Kidney (tissue), 14 donors: Measurements from ENCODE around the gene PDGFRB. TPM values are rescaled to one million over a fixed set of nuclear protein-coding genes. Genes with fewer than 3 reads are reported as not detected.

Source experiments
- DNase-seq, 5 donors: peaks; one replicate each; pipeline ENCODE4 v3.0.0-alpha.2; 2013 to 2020
- FAIRE-seq: peaks from 2 replicates; lab custom pipeline; 2012; peaks lifted over from hg19 to GRCh38; lab: Jason Lieb, UNC
- H3K27ac ChIP-seq, 2 donors: one replicate each; pipeline ENCODE4 v1.7.0; 2013; ENCODE audit warnings: low read depth in 2 of 2, low read length in 2 of 2, inconsistent platforms in 1 of 2
- H3K27me3 ChIP-seq: one replicate; pipeline ENCODE4 v1.7.1; 2013; ENCODE audit warnings: low read length, inconsistent platforms; ENCODE audit not compliant: control insufficient read depth, insufficient read depth
- H3K36me3 ChIP-seq, 3 donors: one replicate each; pipeline versions ENCODE4 v1.7.0 to v1.7.1; 2013; ENCODE audit warnings: low read length in 3 of 3, control low read depth in 1 of 3, inconsistent platforms in 1 of 3; ENCODE audit not compliant: insufficient read depth in 3 of 3, control insufficient read depth in 2 of 3
- H3K4me1 ChIP-seq, 3 donors: one replicate each; pipeline versions ENCODE4 v1.7.0 to v1.7.1; 2013; ENCODE audit warnings: low read length in 3 of 3, inconsistent platforms in 1 of 3, low read depth in 1 of 3; ENCODE audit not compliant: control insufficient read depth in 2 of 3, insufficient read depth in 2 of 3
- H3K4me3 ChIP-seq, 3 donors: one replicate each; pipeline versions ENCODE4 v1.7.0 to v1.8.1; 2013; ENCODE audit warnings: low read length in 3 of 3, control low read depth in 1 of 3, inconsistent platforms in 1 of 3
- H3K9ac ChIP-seq, 3 donors: one replicate each; pipeline versions ENCODE4 v1.7.0 to v1.7.1; 2013; ENCODE audit warnings: low read length in 3 of 3, control low read depth in 1 of 3, inconsistent platforms in 1 of 3
- H3K9me3 ChIP-seq, 3 donors: one replicate each; pipeline versions ENCODE4 v1.7.0 to v1.7.1; 2013; ENCODE audit warnings: low read length in 3 of 3, control low read depth in 1 of 3, inconsistent platforms in 1 of 3; ENCODE audit not compliant: control insufficient read depth in 2 of 3, insufficient read depth in 1 of 3
- CTCF ChIP-seq: IDR thresholded peaks from 3 replicates; pipeline ENCODE4 v1.5.1; 2012; ENCODE audit warnings: mild to moderate bottlenecking, moderate library complexity, borderline replicate concordance; ENCODE audit not compliant: insufficient read depth; ENCODE audit errors: extremely low read depth
- intact Hi-C: fragments of 100-400 bp; cut with DNase I; formaldehyde crosslinking; loops from one replicate; pipeline ENCODE4 v1.11.1; 2022
- polyA plus RNA-seq: library from polyadenylated mRNA; stranded (reverse); fragments of 350-450 nt; fragmentation: Illumina TruSeq; extraction: RNeasy Lipid Tissue Mini Kit (QIAGEN cat#74804); gene quantifications from one replicate; pipeline ENCODE4 v1.2.3, GENCODE V29; 2014; ENCODE audit warnings: low read depth, low replicate concordance; ENCODE audit not compliant: insufficient read depth
- total RNA-seq: library from RNA; stranded (reverse); fragmentation: NEBNext Ultra II Directional; extraction: Animal tissue kit (Norgen Biotek cat#: 25700); gene quantifications from one replicate; pipeline ENCODE4 v1.2.1, GENCODE V29; 2021
- donor health status: control.
- donor health status: control.
- donor health status: control.
- donor health status: control.
- donor health status: control.
- donor health status: DM: yes; HTN: yes; CAD: no.
- donor health status: Normal renal cell carcinoma (clear cell type).

Gene PDGFRB
- total and polyA plus RNA-seq, 2 donors from 2014 or later, result 50.4 to 104 TPM

- Histone ChIP-seq H3K27me3 (peaks cover 5% of the 10 kb centered on the region), H3K4me1 (peaks cover 0 to 2% (median 1%) of the 10 kb centered on the region in 3 donors), H3K4me3 (no peak overlapping the region), H3K9ac (no peak overlapping the region), H3K36me3 (no peaks in the 10 kb centered on the region), H3K9me3 (no peaks in the 10 kb centered on the region), H3K27ac (no peak overlapping the region)
- TF ChIP-seq CTCF, result no peak
- DNase-seq (no peak), FAIRE-seq (no peak)
- intact Hi-C loops, result no loop called here
Measured at GRCh38 chr5:150172145-150172544, 16.5 kb upstream of the PDGFRB start.

GRCh38 chr5:150168864-150169263 is 13.2 kb upstream of the PDGFRB start:
- no peak for TF ChIP-seq CTCF
- Histone ChIP-seq H3K4me1 (peaks cover 0 to under 1% (median 0%) of the 10 kb centered on the region in 3 donors), H3K9me3 (no peaks in the 10 kb centered on the region), H3K9ac (no peak overlapping the region), H3K36me3 (no peaks in the 10 kb centered on the region), H3K27ac (no peak overlapping the region), H3K27me3 (peaks cover 5% of the 10 kb centered on the region), H3K4me3 (no peak overlapping the region)
- intact Hi-C loops, result no loop called here
- DNase-seq, result no peak
- no peak for FAIRE-seq

- DNase-seq (no peak), FAIRE-seq (no peak)
- Histone ChIP-seq H3K9me3 (no peaks in the 10 kb centered on the region), H3K36me3 (no peaks in the 10 kb centered on the region), H3K9ac (no peak overlapping the region), H3K4me3 (no peak overlapping the region), H3K27ac (no peak overlapping the region), H3K27me3 (peaks cover 5% of the 10 kb centered on the region), H3K4me1 (peaks cover 0 to 4% (median 0%) of the 10 kb centered on the region in 3 donors)
- intact Hi-C loops, result no loop called here
- no peak for TF ChIP-seq CTCF
Measured at GRCh38 chr5:150167908-150168307, 12.3 kb upstream of the PDGFRB start.

- H3K36me3 ChIP-seq, result no peaks in the 10 kb centered on the region
- H3K27me3 ChIP-seq, result peaks cover 5% of the 10 kb centered on the region
- TF ChIP-seq CTCF, result no peak
- peaks cover 0 to 4% (median 0%) of the 10 kb centered on the region in 3 donors for H3K4me1 ChIP-seq
- H3K9ac ChIP-seq, result no peak overlapping the region
- FAIRE-seq (no peak), DNase-seq (no peak)
- H3K9me3 ChIP-seq, result no peaks in the 10 kb centered on the region
- intact Hi-C loops, result no loop called here
- no peak overlapping the region for H3K4me3 ChIP-seq
- no peak overlapping the region for H3K27ac ChIP-seq
Measured at GRCh38 chr5:150167512-150167850, 11.8 kb upstream of the PDGFRB start.
